GM23248 (cell line): ENCODE measurements around the gene ADGRL1. TPM values are rescaled to one million over a fixed set of nuclear protein-coding genes. Genes with fewer than 3 reads are reported as not detected.

Experiments used
- DNase-seq: peaks from one replicate; pipeline ENCODE4 v3.0.0-alpha.2; 2015
- H2AFZ ChIP-seq: fragments of 200-600 bp; sonication (generic); 2 replicates; pipeline ENCODE4 v1.6.1; 2016; ENCODE audit warnings: antibody characterized with exemption
- H3F3A ChIP-seq: fragments of 200-600 bp; sonication (generic); 2 replicates; pipeline ENCODE4 v1.6.1; 2016; ENCODE audit warnings: mild to moderate bottlenecking, antibody characterized with exemption, mixed run types; ENCODE audit not compliant: insufficient read depth
- H3K27ac ChIP-seq: fragments of 200-600 bp; sonication (generic); 2 replicates; pipeline ENCODE4 v1.5.1; 2016; ENCODE audit warnings: mild to moderate bottlenecking
- H3K27me3 ChIP-seq: fragments of 200-600 bp; sonication (generic); replicated peaks from 2 replicates; pipeline ENCODE4 v1.6.1; 2016; ENCODE audit warnings: mild to moderate bottlenecking; ENCODE audit not compliant: insufficient read depth
- H3K36me3 ChIP-seq: fragments of 200-600 bp; sonication (generic); 2 replicates; pipeline ENCODE4 v1.6.1; 2016; ENCODE audit warnings: low read depth, mild to moderate bottlenecking
- H3K4me1 ChIP-seq: fragments of 200-600 bp; sonication (generic); 2 replicates; pipeline ENCODE4 v1.6.1; 2016; ENCODE audit warnings: mild to moderate bottlenecking; ENCODE audit not compliant: insufficient read depth
- H3K4me2 ChIP-seq: fragments of 200-600 bp; sonication (generic); one replicate; pipeline ENCODE4 v1.6.1; 2016; ENCODE audit warnings: mild to moderate bottlenecking; ENCODE audit not compliant: unreplicated experiment
- H3K4me3 ChIP-seq: fragments of 200-600 bp; sonication (generic); 2 replicates; pipeline ENCODE4 v1.5.1; 2016; ENCODE audit warnings: mild to moderate bottlenecking
- H3K79me2 ChIP-seq: fragments of 200-600 bp; sonication (generic); 2 replicates; pipeline ENCODE4 v1.6.1; 2016; ENCODE audit warnings: mild to moderate bottlenecking; ENCODE audit not compliant: insufficient read depth
- H3K9ac ChIP-seq: fragments of 200-600 bp; sonication (generic); 2 replicates; pipeline ENCODE4 v1.6.1; 2016; ENCODE audit warnings: mild to moderate bottlenecking
- H3K9me2 ChIP-seq: fragments of 200-600 bp; sonication (generic); 2 replicates; pipeline ENCODE4 v1.6.1; 2016; ENCODE audit warnings: mixed run types, mild to moderate bottlenecking, moderate library complexity; ENCODE audit not compliant: insufficient read depth
- H3K9me3 ChIP-seq: fragments of 200-600 bp; sonication (generic); one replicate; pipeline ENCODE4 v1.6.1; 2017; ENCODE audit warnings: low read depth
- H4K20me1 ChIP-seq: fragments of 200-600 bp; sonication (generic); 2 replicates; pipeline ENCODE4 v1.6.0; 2016; ENCODE audit not compliant: insufficient read depth
- EZH2 ChIP-seq: fragments of 200-600 bp; sonication (generic); IDR thresholded peaks from 2 replicates; pipeline ENCODE4 v1.6.1; 2018; ENCODE audit warnings: antibody characterized with exemption, mild to moderate bottlenecking; ENCODE audit not compliant: insufficient read depth, poor library complexity, severe bottlenecking
- EZH2phosphoT487 ChIP-seq: fragments of 200-600 bp; sonication (generic); IDR thresholded peaks from 2 replicates; pipeline ENCODE4 v1.6.1; 2018; ENCODE audit warnings: antibody characterized with exemption, moderate library complexity, mild to moderate bottlenecking, low read depth; ENCODE audit not compliant: insufficient read depth
- WGBS, 2 experiments: methylation state at CpG; one replicate each; pipeline ENCODE4 v1.1.6; 2015 to 2017; ENCODE audit warnings: low lambda C conversion rate in 2 of 2, low coverage in 1 of 2; ENCODE audit errors: missing lambda C conversion rate in 2 of 2; 5-methylcytosine and 5-hydroxymethylcytosine counted together
- in situ Hi-C: fragments of 300-500 bp; cut with MboI; formaldehyde crosslinking; loops from 2 replicates; pipeline ENCODE4 v1.15.0; 2020
- polyA plus RNA-seq: library from polyadenylated mRNA; unstranded; fragments of >200 nt; fragmentation: Nextera tagmentation; extraction: Ambion mirVana; gene quantifications from 2 replicates; pipeline ENCODE4 v1.2.1, GENCODE V29; 2016
- total RNA-seq: library from RNA; depleted of rRNA; stranded (reverse); fragments of >200 nt; shearing (Covaris generic); gene quantifications from 2 replicates; pipeline ENCODE4 v1.2.3, GENCODE V29; 2014

ADGRL1 gene
- total and polyA plus RNA-seq, 2 experiments from 2014 or later, result 1.0 to 3.0 TPM

DNA sequence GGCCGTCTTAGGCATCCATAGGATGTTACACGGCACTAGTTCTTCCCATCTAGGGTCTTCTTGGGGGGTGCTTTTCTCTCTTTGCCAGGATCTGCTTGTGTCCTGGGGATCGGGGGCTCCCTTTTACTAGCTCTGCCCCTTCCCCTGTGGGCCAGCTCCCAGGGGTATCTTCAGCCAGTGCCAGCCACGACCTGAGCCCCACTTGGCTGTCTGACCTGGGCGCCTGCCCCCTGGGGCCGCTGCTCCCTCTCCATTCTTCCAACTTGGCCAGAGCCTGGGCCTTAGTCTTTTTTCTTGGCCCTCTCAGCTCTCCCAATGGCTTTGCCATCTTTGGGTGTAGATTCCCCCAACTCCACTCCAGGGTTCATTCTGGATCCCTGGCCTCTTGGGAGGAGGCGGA, 91.5 kb downstream of the ADGRL1 start:
- in situ Hi-C loops, result no loop called here
- Histone ChIP-seq H3F3A (peaks cover 7% of the 10 kb centered on the region), H3K27ac (no peak overlapping the region), H3K9me2 (no peaks in the 10 kb centered on the region), H3K9me3 (no peaks in the 10 kb centered on the region), H3K36me3 (no peaks in the 10 kb centered on the region), H2AFZ (no peak overlapping the region), H3K79me2 (peaks cover 75% of the 10 kb centered on the region), H3K4me1 (peaks cover 38% of the 10 kb centered on the region), H3K4me3 (no peak overlapping the region), H3K4me2 (no peak overlapping the region), H4K20me1 (no peaks in the 10 kb centered on the region), H3K27me3 (no peaks in the 10 kb centered on the region), H3K9ac (no peak overlapping the region)
- 87 to 91% methylated on average over 7 of the region's 7 CpGs for WGBS, 2 experiments
- no peak for DNase-seq
- TF ChIP-seq EZH2, result no peak
- TF ChIP-seq EZH2phosphoT487, result no peak

GRCh38 chr19:14113762-14114414, 92.1 kb downstream of the ADGRL1 start:
- no peak overlapping the region for H3K4me3 ChIP-seq
- no peaks in the 10 kb centered on the region for H3K9me3 ChIP-seq
- no peak overlapping the region for H3K27ac ChIP-seq
- peaks cover 81% of the 10 kb centered on the region for H3K79me2 ChIP-seq
- H2AFZ ChIP-seq, result no peak overlapping the region; the same call in 1 of the 2 replicates
- no peak for TF ChIP-seq EZH2phosphoT487
- no peak for TF ChIP-seq EZH2
- H3K9ac ChIP-seq, result peak overlapping the region; percentile 43; the same call in 1 of the 2 replicates
- no peaks in the 10 kb centered on the region for H4K20me1 ChIP-seq
- in situ Hi-C loops, result no loop called here
- no peaks in the 10 kb centered on the region for H3K27me3 ChIP-seq
- H3K36me3 ChIP-seq, result no peaks in the 10 kb centered on the region
- peaks cover 2% of the 10 kb centered on the region for H3F3A ChIP-seq
- no peaks in the 10 kb centered on the region for H3K9me2 ChIP-seq
- peaks cover 33% of the 10 kb centered on the region for H3K4me1 ChIP-seq
- no peak for DNase-seq
- WGBS, 2 experiments, result 85 to 86% methylated on average over 16 to 18 of the region's 18 CpGs
- H3K4me2 ChIP-seq, result no peak overlapping the region

DNA sequence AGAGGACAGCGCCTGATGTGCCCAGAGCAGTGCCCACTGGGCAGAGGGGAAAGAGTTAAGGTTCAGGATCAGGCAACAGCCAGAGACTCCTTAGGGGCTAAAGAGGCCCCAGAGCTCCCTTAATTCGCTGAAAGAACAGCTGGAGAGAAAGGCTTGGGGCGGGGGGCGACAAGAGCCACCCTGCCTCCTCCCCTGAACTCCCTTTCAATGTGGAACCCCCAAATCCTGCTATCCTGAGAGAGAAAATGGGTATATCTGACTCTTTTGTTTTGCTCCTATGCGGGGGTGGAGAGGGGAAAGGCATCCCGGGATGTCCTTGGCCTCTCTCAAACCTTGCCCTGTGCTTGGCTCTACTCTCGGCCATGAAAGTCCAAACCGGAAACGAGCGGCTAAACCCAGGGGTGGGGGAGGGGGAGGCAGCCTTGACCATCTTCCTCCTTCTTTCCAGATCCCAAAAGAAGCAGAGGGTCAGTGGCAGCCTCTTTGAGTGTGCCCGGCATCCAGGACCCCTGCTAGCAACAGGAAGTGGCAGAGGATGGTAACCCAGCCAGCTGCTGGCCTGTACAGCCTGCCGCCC, 93.1 kb downstream of the ADGRL1 start:
- peak; percentile 53 for DNase-seq
- WGBS, 2 experiments, result 15 to 36% methylated on average over 10 to 12 of the region's 12 CpGs
- TF ChIP-seq EZH2 (no peak), EZH2phosphoT487 (no peak)
- Histone ChIP-seq H4K20me1 (no peaks in the 10 kb centered on the region), H3K9me3 (no peaks in the 10 kb centered on the region), H3K27me3 (no peaks in the 10 kb centered on the region), H3K4me1 (peaks cover 30% of the 10 kb centered on the region), H3K4me3 (peak overlapping the region; percentile 10; the same call in 1 of the 2 replicates), H3K79me2 (peaks cover 90% of the 10 kb centered on the region), H3K9ac (peak overlapping the region; percentile 43), H3F3A (no peaks in the 10 kb centered on the region), H3K4me2 (peak overlapping the region; percentile 44), H2AFZ (peak overlapping the region; percentile 35), H3K27ac (peak overlapping the region; percentile 38; the same call in 1 of the 2 replicates), H3K9me2 (no peaks in the 10 kb centered on the region), H3K36me3 (no peaks in the 10 kb centered on the region)
- in situ Hi-C loops, result no loop called here

DNA sequence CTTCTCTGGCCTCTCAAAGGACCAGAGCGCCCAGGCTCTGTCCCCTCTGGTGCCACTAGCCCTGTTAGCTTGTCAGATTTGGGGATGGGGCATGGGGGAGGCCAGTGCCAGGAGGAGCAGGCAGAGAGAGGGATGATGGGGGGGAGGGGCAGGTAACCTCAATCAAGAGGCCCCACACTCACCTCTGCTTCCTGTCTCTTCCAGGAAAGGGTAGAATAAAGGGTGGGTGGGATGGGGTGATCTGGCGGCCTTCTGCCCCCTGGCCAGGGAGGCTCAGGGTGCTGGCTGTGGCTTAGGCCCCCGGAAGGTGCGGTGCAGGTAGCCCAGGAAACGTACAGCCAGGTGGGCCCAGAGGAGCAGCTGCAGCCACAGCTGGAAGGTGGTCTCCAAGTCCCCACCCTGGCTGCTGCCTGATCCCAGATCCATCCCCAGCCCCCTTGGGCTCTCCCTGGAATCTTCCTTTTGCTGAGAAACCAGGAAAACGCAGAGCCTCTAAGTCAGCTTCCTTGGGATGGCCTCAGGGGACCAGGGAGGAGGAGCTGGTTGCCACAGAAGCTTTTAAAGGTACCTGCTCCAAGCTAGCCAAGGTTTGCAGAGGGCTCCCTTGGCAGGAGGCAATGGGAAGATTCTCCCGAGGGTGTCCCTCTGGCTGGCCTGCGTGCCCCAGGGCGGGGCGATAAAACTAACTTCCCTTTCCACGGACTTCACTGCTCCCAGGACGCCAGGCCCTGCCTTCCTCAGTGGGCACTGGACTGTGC, 93.7 kb downstream of the ADGRL1 start:
- peak overlapping the region; percentile 43; the same call in 1 of the 2 replicates for H3K9ac ChIP-seq
- peak overlapping the region; percentile 35 for H2AFZ ChIP-seq

More for the DNA sequence above, 93.7 kb downstream of the ADGRL1 start:
- Histone ChIP-seq H3K27me3 (no peaks in the 10 kb centered on the region), H3K4me3 (no peak overlapping the region), H3K4me2 (peak overlapping the region; percentile 44), H3K9me3 (no peaks in the 10 kb centered on the region), H3K79me2 (peaks cover 89% of the 10 kb centered on the region), H3K27ac (0 out of 2 replicates have a peak overlapping the region, but pooled peaks have one; percentile 38), H4K20me1 (no peaks in the 10 kb centered on the region), H3F3A (no peaks in the 10 kb centered on the region), H3K4me1 (peaks cover 30% of the 10 kb centered on the region), H3K36me3 (no peaks in the 10 kb centered on the region), H3K9me2 (no peaks in the 10 kb centered on the region)
- in situ Hi-C loops, result no loop called here
- no peak for TF ChIP-seq EZH2phosphoT487
- no peak for TF ChIP-seq EZH2
- 44 to 60% methylated on average over 10 to 12 of the region's 12 CpGs for WGBS, 2 experiments
- peak; percentile 51 for DNase-seq
